ENCODE measurements around the gene LYPD4. TPM values are rescaled to one million over a fixed set of nuclear protein-coding genes. Genes with fewer than 3 reads are reported as not detected.

LYPD4 gene
- total and polyA plus RNA-seq, 2 donors (not counting 1 experiment from before 2014, with no cell fraction given) = not detected

GRCh38 chr19:41799444-41800000 lies 45.0 kb downstream of the LYPD4 start:
- Mint-ChIP-seq H3K4me1 (peaks cover 35% of the 10 kb centered on the region), H3K9me3 (ENCODE audit: insufficient read depth) (peaks cover 4% of the 10 kb centered on the region), H3K4me3 (no peak overlapping the region), H3K27me3 (peaks cover 3% of the 10 kb centered on the region), H3K27ac (peak overlapping the region; percentile 50)
- Histone ChIP-seq H2AFZ (ENCODE audit: insufficient read depth, low read depth, low read length, poor library complexity, severe bottlenecking) (no peak overlapping the region), H3K4me3 (ENCODE audit: control extremely low read depth in 1 of 5, extremely low read depth in 1 of 5, insufficient read depth in 1 of 5, low read depth in 2 of 5, low read length in 4 of 5) (peak overlapping the region in 1 of 5 experiments; percentile 21), H3K27ac (ENCODE audit: low read length in 2 of 2) (no peak overlapping the region), H3K79me2 (ENCODE audit: control insufficient read depth, insufficient read depth, low read length) (no peaks in the 10 kb centered on the region), H3K27me3 (replicated peaks in 1 of 4; ENCODE audit: control extremely low read depth in 1 of 4, control insufficient read depth in 3 of 4, insufficient read depth in 4 of 4, low read length in 3 of 4) (peaks cover 0 to 3% (median 0%) of the 10 kb centered on the region in 4 experiments), H3K9ac (ENCODE audit: low read length) (no peak overlapping the region), H3K36me3 (replicated peaks in 1 of 2; ENCODE audit: control extremely low read depth in 1 of 2, control insufficient read depth in 1 of 2, extremely low read depth in 1 of 2, insufficient read depth in 2 of 2, low read length in 1 of 2) (no peaks in the 10 kb centered on the region), H4K20me1 (ENCODE audit: control insufficient read depth, insufficient read depth, low read length, poor library complexity, severe bottlenecking) (no peaks in the 10 kb centered on the region), H3K9me3 (ENCODE audit: control extremely low read depth in 1 of 3, control insufficient read depth in 2 of 3, insufficient read depth in 1 of 3, low read length in 2 of 3) (peaks cover 0 to 5% (median 0%) of the 10 kb centered on the region in 3 donors), H3K4me1 (ENCODE audit: control insufficient read depth in 2 of 2, insufficient read depth in 2 of 2, low read length in 2 of 2) (peaks cover 30 to 34% of the 10 kb centered on the region in 2 donors), H3K4me2 (replicated peaks; ENCODE audit: low read depth, low read length, poor library complexity, severe bottlenecking) (no peak overlapping the region)
- DNase-seq (no peak), ATAC-seq (ENCODE audit: low read depth) (no peak)
- ChIA-PET POLR2A (no interaction called here), CTCF (interaction anchor here (4.9 to 5.2 kb wide), 2 partner anchors 15 to 47 kb away, joined by 22 to 23 read pairs; no protein-coding TSS in a partner anchor)
- TF ChIP-seq EZH2 (IDR thresholded peaks at IDR 0.05; ENCODE audit: borderline replicate concordance, insufficient read depth, low read depth, low read length, poor library complexity, severe bottlenecking) (no peak), CTCF (IDR thresholded peaks at IDR 0.05) (no peak)
- 48% methylated on average over 6 of the region's 9 CpGs for WGBS (ENCODE audit: insufficient coverage)
- intact Hi-C loops (cut with micrococcal nuclease) = loop anchor here (10.0 kb wide), 1 partner anchor 155 kb away; the partner anchor contains the start of gene RABAC1

- Histone ChIP-seq H3K79me2 (ENCODE audit: control insufficient read depth, insufficient read depth, low read length) (no peaks in the 10 kb centered on the region), H3K4me3 (ENCODE audit: control extremely low read depth in 1 of 5, extremely low read depth in 1 of 5, insufficient read depth in 1 of 5, low read depth in 2 of 5, low read length in 4 of 5) (peak overlapping the region in 1 of 5 experiments; percentile 24), H3K9ac (ENCODE audit: low read length) (no peak overlapping the region), H4K20me1 (ENCODE audit: control insufficient read depth, insufficient read depth, low read length, poor library complexity, severe bottlenecking) (no peaks in the 10 kb centered on the region), H3K4me1 (ENCODE audit: control insufficient read depth in 2 of 2, insufficient read depth in 2 of 2, low read length in 2 of 2) (peaks cover 11% of the 10 kb centered on the region in 2 donors), H3K9me3 (ENCODE audit: control extremely low read depth in 1 of 3, control insufficient read depth in 2 of 3, insufficient read depth in 1 of 3, low read length in 2 of 3) (peaks cover 0 to 3% (median 0%) of the 10 kb centered on the region in 3 donors), H3K27me3 (replicated peaks in 1 of 4; ENCODE audit: control extremely low read depth in 1 of 4, control insufficient read depth in 3 of 4, insufficient read depth in 4 of 4, low read length in 3 of 4) (peaks cover 0 to 8% (median 3%) of the 10 kb centered on the region in 4 experiments), H3K36me3 (replicated peaks in 1 of 2; ENCODE audit: control extremely low read depth in 1 of 2, control insufficient read depth in 1 of 2, extremely low read depth in 1 of 2, insufficient read depth in 2 of 2, low read length in 1 of 2) (no peaks in the 10 kb centered on the region), H3K27ac (ENCODE audit: low read length in 2 of 2) (no peak overlapping the region), H3K4me2 (replicated peaks; ENCODE audit: low read depth, low read length, poor library complexity, severe bottlenecking) (no peak overlapping the region), H2AFZ (ENCODE audit: insufficient read depth, low read depth, low read length, poor library complexity, severe bottlenecking) (no peak overlapping the region)
- no CpG with 5 or more reads among the region's 1 CpG for WGBS (ENCODE audit: insufficient coverage)
- TF ChIP-seq EZH2 (IDR thresholded peaks at IDR 0.05; ENCODE audit: borderline replicate concordance, insufficient read depth, low read depth, low read length, poor library complexity, severe bottlenecking) = no peak
- TF ChIP-seq CTCF (IDR thresholded peaks at IDR 0.05) = no peak
- ChIA-PET POLR2A (no interaction called here), CTCF (interaction anchor here (2.2 to 2.7 kb wide), 2 partner anchors 12 to 24 kb away, joined by 14 to 29 read pairs; no protein-coding TSS in a partner anchor)
- intact Hi-C loops (cut with micrococcal nuclease) = loop anchor here (10.0 kb wide), 1 partner anchor 158 kb away; the partner anchor contains the start of gene RABAC1
- Mint-ChIP-seq H3K27me3 (peaks cover 16% of the 10 kb centered on the region), H3K4me1 (peaks cover 13% of the 10 kb centered on the region), H3K27ac (no peak overlapping the region), H3K9me3 (ENCODE audit: insufficient read depth) (peaks cover 4% of the 10 kb centered on the region), H3K4me3 (no peak overlapping the region)
- ATAC-seq (ENCODE audit: low read depth) (no peak), DNase-seq (no peak)
Measured at GRCh38 chr19:41796901-41797300, 47.6 kb downstream of the LYPD4 start.
